HUDEP-2 (cell line): ENCODE results near the gene SH3PXD2B.
"Not testable (repeated sequence)": the region's sequence is repeated elsewhere in the genome, so short reads cannot be mapped to it uniquely, and the experiment has no call there.

Experiments
- DNase-seq, 76 experiments: peaks; one replicate each; lab custom pipeline; 2025; ENCODE audit not compliant: unreplicated experiment in 76 of 76; lab: John Stamatoyannopoulos, UW

The SH3PXD2B gene

DNA sequence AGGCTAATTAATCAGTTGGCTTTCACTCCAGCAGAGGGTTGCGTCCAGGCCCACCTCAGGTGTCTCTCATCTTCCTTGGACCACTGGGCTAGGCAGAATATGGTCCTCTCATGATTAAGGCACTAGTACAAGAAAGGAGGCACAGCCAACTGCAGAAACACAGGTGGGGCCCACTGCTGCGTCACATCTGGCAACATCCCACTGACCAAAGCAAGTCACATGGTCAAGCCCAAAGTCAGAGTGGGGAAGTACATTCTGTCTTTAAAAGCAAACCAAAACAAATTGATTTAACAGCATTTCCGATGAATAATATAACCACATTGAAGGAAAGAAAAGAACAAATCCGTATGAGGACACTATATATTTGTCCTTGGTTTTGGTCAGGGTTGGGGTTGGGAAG is 142.7 kb downstream of the SH3PXD2B start:
- DNase-seq: no peak

DNA sequence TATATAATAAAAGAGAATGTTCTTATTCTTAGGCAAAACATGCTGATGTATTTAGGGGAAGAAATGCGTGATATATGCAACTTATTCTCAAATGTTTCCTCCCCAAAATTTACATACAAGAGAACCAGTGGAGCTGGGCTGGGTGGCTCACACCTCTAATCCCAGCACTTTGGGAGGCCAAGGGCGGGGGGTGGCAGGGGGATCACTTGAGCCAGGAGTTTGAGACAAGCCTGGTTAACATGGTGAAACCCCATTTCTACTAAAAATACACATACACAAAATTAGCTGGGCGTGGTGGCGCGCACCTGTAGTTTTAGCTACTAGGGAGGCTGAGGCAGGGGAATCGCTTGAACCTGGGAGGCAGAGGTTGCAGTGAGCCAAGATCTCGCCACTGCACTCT is 143.3 kb downstream of the SH3PXD2B start:
- no peak for DNase-seq

DNA sequence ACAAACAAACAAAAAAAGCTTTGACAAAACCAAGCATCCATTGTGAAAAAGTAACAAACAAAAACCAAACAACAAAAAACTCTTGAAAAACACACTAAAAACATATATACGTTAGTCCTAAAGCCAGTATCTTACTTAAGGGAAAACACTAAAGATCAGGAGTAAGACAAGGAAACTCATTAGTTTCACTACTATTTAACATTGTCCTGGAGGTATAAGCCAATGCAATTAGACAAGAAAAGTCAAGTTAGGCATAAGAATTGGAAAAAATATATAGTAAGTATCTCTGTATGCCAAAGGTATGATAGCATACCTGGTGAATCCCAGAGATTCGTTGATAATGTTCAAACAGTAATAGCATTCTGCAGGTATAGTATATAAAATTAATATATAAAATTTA is 148.9 kb downstream of the SH3PXD2B start:
- DNase-seq: no peak

DNA sequence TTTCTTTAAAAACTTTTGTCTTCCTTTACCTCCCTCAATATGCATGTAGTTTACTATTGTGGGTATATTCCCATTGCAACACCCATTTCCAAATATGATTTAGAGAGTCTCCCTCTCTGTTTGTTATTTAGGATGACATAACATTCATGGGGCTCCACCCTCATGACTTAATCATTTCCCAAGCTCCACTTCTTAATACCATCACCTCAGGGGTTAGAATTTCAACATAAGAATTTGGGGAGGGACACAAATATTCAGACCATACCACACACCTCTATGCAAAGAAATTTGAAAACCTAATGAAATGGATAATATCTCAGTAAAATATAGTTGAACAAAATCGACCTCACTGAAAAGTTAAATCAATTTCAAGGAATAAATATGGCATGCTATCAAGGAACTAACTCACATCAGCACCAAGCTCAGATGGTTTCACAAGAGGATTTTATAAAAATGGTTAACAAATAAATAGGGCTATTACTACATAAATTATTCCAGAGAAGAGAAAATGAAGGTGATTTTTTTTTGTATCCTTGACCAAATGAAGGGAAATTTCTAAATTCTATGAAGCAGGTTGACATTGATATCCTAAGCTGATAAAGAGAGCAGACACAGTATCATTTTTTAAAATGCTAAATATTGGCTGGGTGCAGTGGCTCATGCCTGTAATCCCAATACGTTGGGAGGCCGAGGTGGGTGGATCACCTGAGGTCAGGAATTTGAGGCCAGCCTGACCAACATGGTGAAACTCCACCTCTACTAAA is 150.6 kb downstream of the SH3PXD2B start:
- DNase-seq: no peak

DNA sequence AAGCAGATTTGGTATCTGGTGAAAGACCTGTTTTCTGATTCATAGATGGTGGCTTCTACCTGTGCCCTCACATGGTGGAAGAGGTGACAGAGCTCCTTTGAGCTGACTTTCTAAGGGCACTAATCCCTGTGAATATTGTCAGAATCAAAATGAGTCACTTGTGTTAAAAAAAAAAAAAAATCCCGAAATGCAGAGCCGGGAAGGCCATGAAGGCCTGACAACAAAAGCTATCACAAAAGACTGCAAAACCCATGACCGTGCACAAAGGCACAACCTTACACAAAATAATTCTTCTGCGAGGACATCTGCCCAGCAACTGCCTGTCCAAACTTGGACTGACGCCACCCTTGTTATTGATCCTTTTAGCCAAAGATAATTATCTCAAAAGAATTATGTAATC is 151.2 kb downstream of the SH3PXD2B start:
- no peak for DNase-seq

DNA sequence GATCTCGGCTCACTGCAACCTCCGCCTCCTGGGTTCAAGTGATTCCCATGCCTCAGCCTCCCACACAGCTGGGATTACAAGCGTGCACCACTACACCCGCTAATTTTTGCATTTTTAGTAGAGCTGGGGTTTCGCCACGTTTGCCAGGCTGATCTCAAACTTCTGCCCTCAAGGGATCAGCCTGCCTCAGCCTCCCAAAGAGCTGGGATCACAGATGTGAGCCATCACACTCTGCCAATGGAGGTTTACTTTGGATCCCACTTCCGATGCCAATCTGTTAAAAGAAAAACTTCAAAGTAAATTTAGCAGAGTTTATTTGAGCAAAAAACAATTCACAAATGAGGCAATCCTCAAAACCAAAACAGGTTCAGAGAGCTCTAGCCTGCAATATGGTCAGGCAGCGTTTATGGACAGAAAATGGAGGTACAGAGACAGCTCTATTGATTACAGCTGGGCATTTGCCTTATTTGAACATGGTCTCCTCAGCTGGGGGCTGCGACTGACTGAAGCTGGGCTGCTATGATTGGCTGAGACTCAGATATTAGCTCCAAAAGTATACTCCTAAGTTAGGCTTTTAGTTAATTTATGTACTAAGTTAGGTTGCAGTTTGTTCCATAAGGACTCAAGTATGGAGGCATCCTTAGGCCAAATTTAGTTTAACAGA is 152.1 kb downstream of the SH3PXD2B start:
- no peak for DNase-seq

DNA sequence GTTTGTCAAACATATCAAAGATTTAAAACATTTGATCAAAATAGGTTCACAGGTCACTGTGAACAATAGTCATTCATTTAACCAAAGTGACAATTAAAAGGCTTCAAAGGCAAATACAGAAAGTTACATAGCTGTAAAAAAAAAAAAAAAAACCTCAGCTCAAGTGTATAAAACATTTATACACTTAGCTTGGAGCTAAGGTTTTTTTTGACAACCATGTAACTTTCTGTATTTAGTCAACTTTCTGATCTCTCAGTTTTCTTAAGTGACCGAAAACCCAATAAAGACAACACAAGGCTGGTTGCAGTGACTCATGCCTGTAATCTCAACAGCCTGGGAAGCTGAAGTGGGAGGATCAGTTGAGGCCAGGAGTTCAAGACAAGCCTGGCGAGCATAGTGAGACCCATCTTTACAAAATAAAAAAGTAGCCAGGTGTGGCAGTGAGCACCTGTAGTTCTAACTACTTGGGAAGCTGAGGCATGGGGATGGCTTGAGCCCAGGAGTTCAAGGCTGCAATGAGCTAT is 154.3 kb downstream of the SH3PXD2B start:
- DNase-seq: no peak

DNA sequence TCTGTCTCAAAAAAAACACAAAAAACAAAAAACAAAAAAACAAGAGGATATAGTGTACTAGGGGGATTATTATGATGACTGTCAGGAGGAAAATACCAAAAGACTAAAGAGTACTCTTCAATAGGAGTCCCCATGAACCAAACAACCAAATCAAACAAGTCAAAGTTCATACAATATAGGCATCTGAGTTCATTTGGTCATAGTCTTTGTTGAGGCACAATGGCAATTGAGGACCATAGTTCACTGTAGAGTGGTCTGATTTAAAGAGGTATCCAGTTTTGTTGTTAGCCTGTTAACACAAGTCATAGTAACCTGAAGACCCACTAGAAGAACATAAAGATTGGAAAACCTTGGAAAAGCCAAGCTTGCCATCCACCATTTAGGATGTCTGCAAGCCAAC is 159.5 kb downstream of the SH3PXD2B start:
- DNase-seq: no peak

DNA sequence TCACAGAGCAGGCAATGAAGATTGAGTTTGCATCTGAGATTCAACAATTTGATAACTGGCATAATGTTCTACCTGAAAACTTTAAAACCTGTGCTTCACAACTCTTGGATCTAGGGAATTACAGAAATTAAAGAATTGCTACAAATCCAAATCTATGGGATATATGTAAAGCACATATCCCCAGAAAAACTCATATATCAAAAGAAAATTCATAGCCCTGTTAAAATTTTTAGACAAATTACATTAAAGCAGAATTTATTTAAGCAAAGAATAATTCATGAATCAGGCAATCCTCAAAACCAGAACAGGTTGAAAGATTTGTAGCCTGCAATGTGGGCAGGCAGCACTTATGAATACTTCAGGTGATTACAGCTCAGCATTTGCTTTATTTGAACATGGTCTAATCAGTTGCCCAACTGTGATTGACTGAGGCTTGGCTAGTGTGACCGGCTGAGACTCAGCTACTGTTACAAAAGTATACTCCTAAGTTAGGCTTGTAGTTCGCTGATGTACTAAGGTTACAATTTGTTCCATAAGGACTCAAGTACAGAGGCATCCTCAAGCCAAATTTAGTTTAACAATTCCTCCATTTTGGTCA is 160.5 kb downstream of the SH3PXD2B start:
- no peak for DNase-seq

DNA sequence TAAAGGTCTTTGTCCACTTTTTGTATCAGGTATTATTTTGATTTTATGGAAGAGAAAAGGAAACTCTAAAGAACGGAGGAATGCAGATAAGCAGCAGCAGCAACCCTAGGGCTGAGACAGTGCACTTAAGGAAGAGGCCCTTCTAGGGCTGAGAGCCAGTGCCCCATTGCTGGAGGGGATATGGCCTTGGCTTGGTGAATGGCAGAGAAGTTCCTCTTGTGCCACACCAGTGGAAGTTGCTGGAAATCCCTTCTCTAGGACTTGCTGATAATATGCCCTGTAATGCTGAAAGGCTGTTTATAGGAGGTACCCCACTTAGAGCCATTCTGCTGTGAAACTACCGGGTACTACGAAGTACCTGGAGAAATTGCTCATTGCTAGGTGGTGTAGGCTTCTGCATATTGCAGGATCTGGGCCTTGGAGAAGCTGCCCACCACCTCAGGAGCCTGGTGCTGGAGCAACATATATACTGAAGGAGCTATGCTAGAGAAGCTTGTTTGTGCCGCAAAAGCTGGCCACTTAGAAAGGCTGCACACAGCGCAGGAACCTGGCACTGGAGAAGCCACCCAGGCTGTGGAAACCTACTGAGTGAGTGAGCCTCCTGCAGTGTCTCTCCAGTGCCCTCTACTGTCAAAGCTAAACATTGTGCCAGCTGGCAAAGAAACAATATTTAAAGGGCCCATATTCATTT is 161.1 kb downstream of the SH3PXD2B start:
- peak in 51 of 76 experiments; percentile 1 to 68 (median 25) for DNase-seq

DNA sequence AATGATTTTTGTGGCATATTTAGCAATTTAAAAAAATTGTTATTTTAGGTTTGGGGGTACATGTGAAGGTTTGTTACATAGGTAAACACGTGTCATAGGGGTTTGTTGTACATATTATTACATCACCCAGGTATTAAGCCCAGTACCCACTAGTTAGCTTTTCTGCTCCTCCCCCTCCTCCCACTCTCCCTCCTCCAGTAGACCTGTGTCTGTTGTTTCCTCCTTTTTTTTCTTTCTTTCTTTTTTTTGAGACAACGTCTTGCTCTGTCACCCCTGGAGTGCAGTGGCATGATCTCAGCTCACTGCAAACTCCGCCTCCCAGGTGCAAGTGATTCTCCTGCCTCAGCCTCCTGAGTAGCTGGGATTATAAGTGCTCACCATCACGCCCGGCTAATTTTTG is 162.5 kb downstream of the SH3PXD2B start:
- DNase-seq: not testable (repeated sequence)

DNA sequence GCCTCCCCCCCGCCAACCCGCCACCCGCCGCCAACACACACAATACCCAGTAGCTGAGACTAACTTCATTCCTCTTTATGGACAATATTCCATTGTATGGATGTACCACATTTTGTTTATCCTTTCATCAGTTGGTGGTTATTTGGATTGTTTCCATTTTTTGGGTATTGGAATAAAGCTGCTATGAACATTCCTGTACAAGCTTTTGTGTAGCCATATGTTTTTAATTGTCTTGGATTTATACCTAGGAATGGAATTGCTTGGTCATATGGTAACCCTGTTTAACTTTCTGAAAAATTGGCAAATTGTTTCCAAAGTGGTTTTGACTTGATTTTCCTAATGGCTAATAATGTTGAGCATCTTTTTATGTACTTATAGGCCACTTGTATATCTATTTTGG is 165.9 kb downstream of the SH3PXD2B start:
- DNase-seq: no peak

DNA sequence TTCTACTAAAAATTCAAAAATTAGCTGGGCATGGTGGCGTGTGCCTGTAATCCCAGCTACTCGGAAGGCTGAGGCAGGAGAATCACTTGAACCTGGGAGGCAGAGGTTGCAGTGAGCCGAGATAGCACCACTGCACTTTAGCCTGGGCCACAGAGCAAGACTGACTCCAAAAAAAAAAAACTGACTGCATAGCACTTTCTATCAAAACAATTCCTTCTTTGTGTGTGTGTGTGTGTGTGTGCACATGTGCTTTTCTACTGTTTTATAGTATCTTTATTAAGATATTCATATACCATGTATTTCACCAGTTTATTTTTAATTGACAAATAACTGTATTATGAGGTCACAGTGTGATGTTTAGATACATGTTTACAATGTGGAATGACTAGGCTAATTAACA is 167.2 kb downstream of the SH3PXD2B start:
- not testable (repeated sequence) for DNase-seq

DNA sequence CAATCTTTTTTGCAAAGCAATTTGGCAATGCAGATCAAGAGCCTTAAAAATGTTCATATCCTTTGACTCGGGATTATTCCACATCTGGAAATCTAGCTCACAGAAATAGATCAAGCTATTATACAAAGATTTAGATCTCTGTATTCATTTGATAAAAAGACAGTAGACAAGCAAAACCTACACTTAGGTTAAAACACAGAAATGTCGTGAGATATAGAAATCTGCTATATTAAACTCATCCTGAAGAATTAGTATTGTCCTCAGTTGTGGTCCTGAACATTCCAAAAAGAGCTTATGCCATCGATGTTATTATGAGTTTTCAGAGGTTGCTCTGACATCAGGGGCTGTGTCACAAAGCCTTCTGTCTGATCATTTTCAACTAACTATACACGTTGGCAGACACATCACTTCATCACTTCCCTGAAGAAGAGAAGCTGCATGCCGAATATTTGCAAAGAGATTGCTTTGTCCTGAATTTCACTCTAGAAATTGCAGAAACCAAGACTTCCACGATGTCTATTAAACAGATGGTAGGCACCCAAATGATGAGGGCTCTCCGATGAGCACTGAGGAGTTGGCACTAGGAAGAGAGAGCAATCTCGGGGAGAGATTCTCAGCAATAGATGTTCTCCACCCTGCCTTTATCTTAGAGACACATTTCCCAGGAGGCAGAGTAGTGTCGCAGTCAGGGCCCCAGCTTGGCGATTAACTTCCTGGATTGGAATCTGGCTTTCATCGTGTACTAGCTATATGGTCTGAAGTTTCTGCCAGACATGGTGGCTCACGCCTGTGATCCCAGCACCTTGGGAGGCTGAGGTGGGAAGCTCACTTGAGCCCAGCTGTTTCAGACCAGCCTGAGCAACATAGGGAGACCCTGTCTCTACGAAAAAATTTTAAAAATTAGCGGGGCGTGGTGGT is 168.8 kb downstream of the SH3PXD2B start:
- DNase-seq: no peak

DNA sequence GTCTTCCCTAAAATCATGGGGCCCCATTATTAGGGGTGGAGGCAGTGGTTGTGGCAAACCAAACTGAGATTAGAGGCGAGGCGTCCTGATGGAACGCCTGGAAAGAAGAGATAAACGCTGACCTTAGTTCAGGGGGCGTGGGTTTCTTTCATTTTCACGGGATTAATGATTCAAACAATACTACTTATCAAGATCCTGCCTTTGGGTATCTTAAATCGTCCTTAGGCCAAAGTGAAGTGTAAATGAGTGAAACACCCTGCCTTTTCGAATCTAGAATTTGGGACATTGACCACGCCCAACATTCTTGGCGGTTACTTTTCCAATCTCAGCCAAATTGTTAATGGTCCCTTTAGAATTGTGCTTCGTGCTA is 169.7 kb downstream of the SH3PXD2B start:
- peak in 29 of 76 experiments; percentile 2 to 48 (median 16) for DNase-seq

DNA sequence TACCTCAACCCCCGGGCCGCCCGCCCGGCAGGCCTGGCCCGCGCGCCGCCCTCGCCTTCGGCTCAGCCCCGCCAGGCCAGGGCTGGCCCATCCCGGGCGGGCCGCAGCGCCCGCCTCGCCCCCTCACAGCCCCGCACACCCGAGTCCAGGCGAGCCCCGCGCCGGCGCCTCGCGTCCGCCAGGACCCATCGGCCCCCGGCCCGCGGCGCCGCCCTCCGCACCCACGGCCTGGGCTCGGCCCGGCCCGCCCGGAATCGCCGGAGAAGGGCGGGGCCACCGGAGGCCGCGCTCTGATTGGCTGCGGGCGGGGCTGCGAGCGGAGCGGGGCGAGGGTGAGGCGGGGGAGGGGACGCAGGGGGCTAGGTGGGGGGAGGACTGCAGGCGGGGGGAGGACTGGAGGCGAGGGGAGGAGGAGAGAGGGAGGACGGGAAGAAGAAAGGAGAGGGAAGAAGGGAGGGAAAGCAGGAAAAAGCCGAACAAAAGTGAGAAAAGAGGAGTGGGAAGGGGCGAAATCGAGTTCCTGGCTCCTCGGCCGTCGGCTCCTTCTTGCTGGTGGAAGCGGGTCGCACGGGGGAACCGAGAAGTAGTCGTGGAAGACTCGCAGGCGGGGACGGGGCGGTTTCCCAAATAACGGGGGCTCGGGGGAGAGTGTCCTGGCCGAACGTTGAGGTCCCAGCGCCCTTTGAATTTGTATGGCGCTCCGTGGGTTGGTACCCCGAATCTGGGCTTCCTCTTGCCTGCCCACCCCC is 170.3 kb downstream of the SH3PXD2B start:
- peak in 19 of 76 experiments; percentile 7 to 60 (median 30) for DNase-seq

DNA sequence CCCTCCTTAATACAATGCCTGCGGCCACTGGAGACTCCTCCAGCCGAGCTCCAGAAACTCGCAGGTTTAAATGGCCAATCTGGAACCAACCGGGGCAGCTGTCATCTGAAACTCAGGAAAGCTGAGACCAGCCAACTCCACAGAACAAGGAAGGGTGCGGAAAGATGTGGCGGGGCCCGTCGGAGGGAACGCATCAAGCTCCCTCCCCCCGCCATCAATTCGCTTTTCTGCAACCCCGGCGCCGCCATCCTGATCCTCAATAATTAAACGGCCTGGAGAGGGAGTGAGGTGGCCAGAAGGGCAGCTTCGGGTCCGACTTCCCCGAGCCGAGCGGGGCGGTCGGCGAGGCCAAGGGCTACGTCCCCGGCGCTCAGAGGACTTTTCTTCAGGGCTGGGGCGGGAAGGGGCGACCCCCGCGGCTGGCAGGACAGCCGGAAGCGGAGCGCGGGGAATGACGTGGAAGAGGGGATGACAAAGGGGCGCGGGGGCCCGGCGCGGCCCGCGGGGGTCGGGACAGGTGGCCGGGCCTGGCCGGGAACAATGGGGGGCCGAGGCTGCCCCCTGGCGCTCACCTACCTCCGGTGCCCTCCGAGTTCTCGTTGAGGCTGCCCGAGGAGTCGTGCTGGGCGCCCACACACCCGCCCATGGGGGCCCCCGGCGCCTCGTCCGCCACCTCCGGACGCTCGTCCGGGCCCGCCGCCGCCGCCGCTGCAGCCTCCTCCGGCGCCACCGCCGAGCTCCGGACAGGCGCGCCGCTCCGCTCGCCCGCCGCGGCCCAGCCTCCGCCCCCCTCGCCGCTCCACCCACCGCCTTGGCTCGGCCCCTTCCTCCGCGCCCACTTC is 171.1 kb downstream of the SH3PXD2B start, which contains the start of gene UBTD2:
Gene UBTD2 (minus strand): TSS at position 745 of the 842 bp plus-strand sequence. CDS start 99 bp downstream, at position 646.
- DNase-seq: peak in 23 of 76 experiments; percentile 4 to 50 (median 19)

DNA sequence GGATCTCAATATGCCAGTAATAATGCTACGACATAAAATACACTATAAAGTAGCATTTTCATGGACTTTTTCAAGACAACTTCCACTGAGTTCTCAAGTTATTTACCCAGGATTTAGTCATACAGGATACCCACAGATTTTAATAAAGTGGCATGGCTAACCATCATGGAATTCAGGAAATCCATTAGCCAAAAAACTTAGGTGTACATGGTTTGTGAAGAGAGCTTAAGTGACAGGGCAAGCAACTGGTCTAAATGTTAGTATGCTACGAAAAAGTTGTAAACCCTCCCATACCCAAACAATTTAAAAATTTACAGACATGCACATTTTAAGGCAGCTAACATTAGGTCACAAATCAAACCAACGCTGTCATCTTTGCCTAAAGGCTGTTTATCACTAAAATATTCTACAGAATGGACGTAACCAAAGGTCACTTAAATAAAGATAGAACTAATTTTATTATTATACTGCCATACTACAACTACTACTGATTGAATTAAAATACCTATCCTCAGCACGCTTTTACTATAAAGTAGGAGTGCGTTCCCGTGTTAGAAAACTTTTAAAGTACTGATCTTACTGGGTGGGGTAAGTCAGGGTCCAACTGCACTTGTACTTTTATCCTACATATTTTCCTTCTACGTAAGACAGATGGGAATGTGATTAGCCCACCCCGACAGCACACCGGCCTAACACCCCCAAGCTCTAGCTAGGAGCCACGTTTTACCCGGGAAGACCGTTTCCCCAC is 171.9 kb downstream of the SH3PXD2B start:
- DNase-seq: no peak
